ENCODE results near the gene FANCE. TPM values are rescaled to one million over a fixed set of nuclear protein-coding genes. Genes with fewer than 3 reads are reported as not detected.

The FANCE gene
- polyA plus RNA-seq, 3 donors, result 1.8 to 3.0 (median 2.9) TPM

DNA sequence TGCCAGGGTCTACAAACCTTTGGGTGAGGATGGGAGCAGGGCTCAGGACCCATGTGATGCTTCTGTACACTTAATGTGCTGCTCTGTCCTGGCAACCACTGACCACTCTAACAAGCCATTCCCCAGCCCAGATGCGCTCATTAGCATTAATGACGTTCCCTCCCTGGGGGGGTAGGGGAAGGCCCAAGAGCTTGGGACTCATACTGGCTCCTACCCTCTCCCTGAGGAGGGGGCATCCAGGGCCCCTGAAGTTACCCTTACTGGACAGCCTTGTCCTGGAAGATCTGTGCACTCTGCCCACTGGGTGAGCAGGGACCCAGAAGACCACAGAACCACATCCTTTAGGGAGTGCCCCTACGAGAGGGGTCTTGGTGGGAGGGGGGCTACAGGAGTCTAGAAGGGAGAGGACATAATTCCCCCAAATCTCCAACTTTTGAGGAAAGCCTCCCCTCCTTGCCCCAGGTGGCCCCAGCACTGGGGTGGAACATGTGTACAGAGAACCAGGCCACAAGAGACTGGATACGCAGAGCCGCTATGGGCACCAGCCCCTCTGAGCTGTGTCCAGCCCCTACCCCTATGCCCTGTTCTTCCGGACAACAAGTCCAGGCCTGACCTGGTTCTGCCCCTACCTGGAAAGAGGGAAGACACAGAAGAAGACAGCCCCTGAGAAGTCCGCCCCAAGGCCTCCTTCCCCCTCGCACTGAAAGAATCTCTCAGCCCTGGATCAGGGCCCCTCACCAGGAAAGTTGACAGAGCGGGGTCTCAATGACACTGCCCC, 43.3 kb downstream of the FANCE start:
- no peak for TF ChIP-seq CTCF (IDR thresholded peaks at IDR 0.05)
- Histone ChIP-seq H3K36me3 (replicated peaks in 1 of 2; ENCODE audit: control insufficient read depth in 1 of 2, insufficient read depth in 2 of 2, low read length in 2 of 2) (no peaks in the 10 kb centered on the region), H4K20me1 (ENCODE audit: insufficient read depth, low read length) (peaks cover 10% of the 10 kb centered on the region), H3K79me2 (ENCODE audit: insufficient read depth, low read length) (no peaks in the 10 kb centered on the region), H3K4me2 (replicated peaks; ENCODE audit: extremely low read depth, low read length, poor library complexity, severe bottlenecking) (no peak overlapping the region), H3K4me1 (ENCODE audit: control insufficient read depth in 1 of 2, insufficient read depth in 2 of 2, low read length in 2 of 2) (peaks cover 36 to 42% of the 10 kb centered on the region in 2 donors), H3K4me3 (replicated peaks in 1 of 3; ENCODE audit: low read depth in 2 of 3, low read length in 3 of 3) (no peak overlapping the region), H3K9ac (ENCODE audit: insufficient read depth, low read length, poor library complexity, severe bottlenecking) (no peak overlapping the region), H3K9me3 (replicated peaks in 1 of 2; ENCODE audit: control insufficient read depth in 1 of 2, insufficient read depth in 1 of 2, low read length in 2 of 2) (peaks cover 0 to 9% of the 10 kb centered on the region in 2 donors), H3K27me3 (ENCODE audit: control insufficient read depth in 2 of 2, insufficient read depth in 2 of 2, low read length in 2 of 2) (peaks cover 34 to 88% of the 10 kb centered on the region in 2 donors), H3K27ac (ENCODE audit: low read depth in 1 of 2, low read length in 2 of 2) (no peak overlapping the region), H2AFZ (ENCODE audit: insufficient read depth, low read depth, low read length, poor library complexity, severe bottlenecking) (no peak overlapping the region)
- Mint-ChIP-seq H3K4me3 (peak overlapping the region; percentile 62 to 65), H3K4me1 (peaks cover 38% of the 10 kb centered on the region), H3K27me3 (ENCODE audit: low read depth in 3 of 3) (peaks cover 81 to 95% (median 87%) of the 10 kb centered on the region in 3 donors), H3K27ac (no peak overlapping the region), H3K9me3 (peaks cover 0 to 19% (median 8%) of the 10 kb centered on the region in 7 donors), H3K36me3 (peaks cover 2 to 5% of the 10 kb centered on the region in 2 donors)
- 95% methylated on average over 4 of the region's 9 CpGs for WGBS (ENCODE audit: insufficient coverage)
- intact Hi-C loops (cut with micrococcal nuclease), result no loop called here
- DNase-seq, result no peak

DNA sequence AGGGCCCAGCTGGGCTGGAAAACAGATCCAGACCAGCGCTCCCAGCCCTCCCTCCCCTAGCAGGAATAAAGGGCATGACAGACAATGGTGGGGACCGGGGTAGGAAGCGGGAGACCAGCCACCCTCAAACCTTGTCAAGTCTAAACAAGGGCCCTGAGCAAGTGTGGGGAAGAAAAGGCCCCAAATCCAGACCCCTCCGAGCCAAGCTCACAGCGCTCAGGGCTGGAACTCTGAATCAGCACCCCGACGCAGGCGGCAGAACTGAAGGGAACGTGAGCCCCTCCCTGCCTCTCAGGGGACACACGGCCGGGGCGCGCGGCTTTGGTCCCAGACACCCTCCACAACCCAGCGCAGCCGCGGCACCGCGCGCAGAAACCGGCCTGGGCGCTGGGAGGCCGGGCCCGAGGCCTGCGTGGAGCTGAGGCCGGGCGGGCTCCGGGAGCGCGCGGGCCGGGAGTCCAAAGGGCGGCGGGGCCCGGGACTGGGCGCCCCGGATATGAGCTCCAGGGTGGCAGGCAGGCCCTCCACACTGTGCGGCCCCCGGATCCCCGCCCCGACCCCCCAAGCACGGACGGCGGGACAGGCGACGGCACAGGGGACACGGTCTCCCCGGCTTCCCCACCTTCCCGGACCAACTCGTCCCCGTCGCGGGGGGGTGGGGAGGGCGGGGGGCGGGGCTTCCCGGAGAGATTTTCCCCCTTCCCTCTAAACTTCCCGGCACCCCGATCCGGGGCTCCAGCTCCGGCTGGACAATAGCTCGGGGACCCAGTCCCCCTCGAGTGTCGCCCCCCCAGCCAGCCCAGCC, 44.1 kb downstream of the FANCE start:
- Histone ChIP-seq H3K9me3 (replicated peaks in 1 of 2; ENCODE audit: control insufficient read depth in 1 of 2, insufficient read depth in 1 of 2, low read length in 2 of 2) (peaks cover 0 to 9% of the 10 kb centered on the region in 2 donors), H4K20me1 (ENCODE audit: insufficient read depth, low read length) (peaks cover 10% of the 10 kb centered on the region), H2AFZ (ENCODE audit: insufficient read depth, low read depth, low read length, poor library complexity, severe bottlenecking) (no peak overlapping the region), H3K4me3 (replicated peaks in 1 of 3; ENCODE audit: low read depth in 2 of 3, low read length in 3 of 3) (peak overlapping the region in 1 of 3 experiments; percentile 49), H3K27me3 (ENCODE audit: control insufficient read depth in 2 of 2, insufficient read depth in 2 of 2, low read length in 2 of 2) (peaks cover 37 to 88% of the 10 kb centered on the region in 2 donors), H3K4me1 (ENCODE audit: control insufficient read depth in 1 of 2, insufficient read depth in 2 of 2, low read length in 2 of 2) (peaks cover 36 to 42% of the 10 kb centered on the region in 2 donors), H3K36me3 (replicated peaks in 1 of 2; ENCODE audit: control insufficient read depth in 1 of 2, insufficient read depth in 2 of 2, low read length in 2 of 2) (no peaks in the 10 kb centered on the region), H3K79me2 (ENCODE audit: insufficient read depth, low read length) (no peaks in the 10 kb centered on the region), H3K4me2 (replicated peaks; ENCODE audit: extremely low read depth, low read length, poor library complexity, severe bottlenecking) (peak overlapping the region; percentile 88), H3K9ac (ENCODE audit: insufficient read depth, low read length, poor library complexity, severe bottlenecking) (no peak overlapping the region), H3K27ac (ENCODE audit: low read depth in 1 of 2, low read length in 2 of 2) (no peak overlapping the region)
- Mint-ChIP-seq H3K27ac (no peak overlapping the region), H3K9me3 (peaks cover 0 to 17% (median 8%) of the 10 kb centered on the region in 7 donors), H3K4me1 (peaks cover 38% of the 10 kb centered on the region), H3K27me3 (ENCODE audit: low read depth in 3 of 3) (peaks cover 81 to 95% (median 81%) of the 10 kb centered on the region in 3 donors), H3K36me3 (peaks cover 2 to 5% of the 10 kb centered on the region in 2 donors), H3K4me3 (peak overlapping the region; percentile 62 to 65)
- no peak for DNase-seq
- 35% methylated on average over 27 of the region's 63 CpGs for WGBS (ENCODE audit: insufficient coverage)
- intact Hi-C loops (cut with micrococcal nuclease), result no loop called here
- TF ChIP-seq CTCF (IDR thresholded peaks at IDR 0.05), result no peak

All from CD14-positive monocyte (primary cell).